ENCODE results near the gene HBA2. TPM values are rescaled to one million over a fixed set of nuclear protein-coding genes. Genes with fewer than 3 reads are reported as not detected.
A peak's percentile ranks its signal among the peaks of the same experiment; 100 is the strongest.
"Not testable (repeated sequence)": the region's sequence is repeated elsewhere in the genome, so short reads cannot be mapped to it uniquely, and the experiment has no call there.

HBA2 gene
- total and polyA plus RNA-seq, 9 of the 15 experiments (the other 6 are each of a cell fraction or from before 2014, with no cell fraction given), result 40.4 to 853 (median 286) TPM

GRCh38 chr16:169014-169413 lies 3.7 kb upstream of the HBA2 start (continued):
- TF ChIP-seq HES1 (IDR thresholded peaks at IDR 0.05; ENCODE audit: low read depth) (no peak), ELF2 (CRISPR knock-in tag; IDR thresholded peaks at IDR 0.05) (no peak), ZNF277 (CRISPR knock-in tag; IDR thresholded peaks at IDR 0.05; ENCODE audit: borderline replicate concordance) (no peak)

GRCh38 chr16:170088-170507 lies 2.6 kb upstream of the HBA2 start:
- CTCF ChIA-PET (ENCODE audit: low intra/inter-chr PET ratio); BruUV-seq (replicated peaks): not testable (repeated sequence)
- 0 out of 2 replicates have a peak, but pooled peaks have one; percentile 29 for TF ChIP-seq ZBTB33 (CRISPR knock-in tag; IDR thresholded peaks at IDR 0.05)
- TF ChIP-seq TFAP4 (CRISPR knock-in tag; IDR thresholded peaks at IDR 0.05; ENCODE audit: borderline replicate concordance), result peak; percentile 47
- TF ChIP-seq MED1 (CRISPR knock-in tag; IDR thresholded peaks at IDR 0.05; ENCODE audit: borderline replicate concordance), result 0 out of 2 replicates have a peak, but pooled peaks have one; percentile 50
- TF ChIP-seq ZNF232 (CRISPR knock-in tag; IDR thresholded peaks at IDR 0.05), result 0 out of 2 replicates have a peak, but pooled peaks have one; percentile 63
- 0 out of 4 replicates have a peak, but pooled peaks of 1 of the 2 experiments have one; percentile 29 for TF ChIP-seq MAZ (CRISPR knock-in tag; conservative IDR thresholded peaks at IDR 0.05 in 1 of 2, IDR thresholded peaks at IDR 0.05 in 1 of 2)
- TF ChIP-seq STAG1 (CRISPR knock-in tag; IDR thresholded peaks at IDR 0.05; ENCODE audit: borderline replicate concordance), result 0 out of 2 replicates have a peak, but pooled peaks have one; percentile 34
- 0 out of 4 replicates have a peak, but pooled peaks of 1 of the 2 experiments have one; percentile 62 for TF ChIP-seq MNT (conservative IDR thresholded peaks at IDR 0.05)
- TF ChIP-seq SIN3A (IDR thresholded peaks at IDR 0.05; ENCODE audit: borderline replicate concordance in 2 of 2, control insufficient read depth in 1 of 2, low read depth in 2 of 2, low read length in 2 of 2), result peak in 1 of 2 experiments; percentile 64; a peak in 1 of 4 replicates
- peak; percentile 97 for TF ChIP-seq EHMT2 (IDR thresholded peaks at IDR 0.05)

More at GRCh38 chr16:170088-170507, 2.6 kb upstream of the HBA2 start:
- peak in 1 of 4 experiments; percentile 52 for DNase-seq (ENCODE audit: extremely low read depth in 1 of 4, low spot score in 3 of 4)
- H3K27ac ChIP-seq (ENCODE audit: extremely low read depth, low read depth, low read length); H4K20me1 ChIP-seq (replicated peaks; ENCODE audit: control insufficient read depth, insufficient read depth, low read length); H3K27me3 ChIP-seq (ENCODE audit: control insufficient read depth in 2 of 2, insufficient read depth in 2 of 2, low read length in 2 of 2); intact Hi-C loops (cut with micrococcal nuclease); H3K9me3 ChIP-seq (replicated peaks; ENCODE audit: control insufficient read depth, insufficient read depth, low read depth, low read length); H3K36me3 ChIP-seq (ENCODE audit: control insufficient read depth, insufficient read depth, low read length); H3K9me1 ChIP-seq (ENCODE audit: control insufficient read depth, insufficient read depth, low read length); H3K4me2 ChIP-seq (ENCODE audit: insufficient read depth, low read length); H3K4me3 ChIP-seq; H3K79me2 ChIP-seq (ENCODE audit: control insufficient read depth, insufficient read depth, low read length); H2AFZ ChIP-seq (ENCODE audit: low read depth, low read length); in situ Hi-C loops (cut with MboI): not testable (repeated sequence)
- peaks cover 19 to 68% of the 10 kb centered on the region in 2 experiments; a peak in 4 of 5 replicates for H3K4me1 ChIP-seq (replicated peaks in 1 of 2; ENCODE audit: control insufficient read depth in 2 of 2, insufficient read depth in 2 of 2, low read length in 2 of 2)
- FAIRE-seq, result peak; percentile 91
- POLR2A ChIA-PET, result interaction anchor here (0.6 kb wide), 1 partner anchor 103 kb away, joined by 3 read pairs; no protein-coding TSS in a partner anchor
- ATAC-seq, result peak; percentile 37
- WGBS (ENCODE audit: insufficient coverage, low coverage, missing lambda C conversion rate), result 5% methylated on average over 5 of the region's 5 CpGs
- peak overlapping the region in 1 of 2 experiments; percentile 55; a peak in 1 of 4 replicates for H3K9ac ChIP-seq (ENCODE audit: insufficient read depth in 1 of 2, low read depth in 2 of 2, low read length in 2 of 2)
